GM12878 (cell line): Measurements from ENCODE around the gene FOXRED2. TPM values are rescaled to one million over a fixed set of nuclear protein-coding genes. Genes with fewer than 3 reads are reported as not detected.
A peak's percentile ranks its signal among the peaks of the same experiment; 100 is the strongest.

ENCODE experiments used
- ATAC-seq: fragments of 200-7000 bp; cut with Tn5 transposase; 3 replicates; pipeline ENCODE4 v1.9.1; 2020; ENCODE audit warnings: mild to moderate bottlenecking, moderate library complexity
- BruUV-seq: library from RNA; stranded (reverse); fragments of 400-500 nt; replicated peaks from 2 replicates; lab custom pipeline; 2021; lab: Mats Ljungman, UMichigan
- CTCF ChIA-PET: fragments of 300-600 bp; sonication (Branson Sonifier 250); formaldehyde crosslinking; extraction: SDS; loops from one replicate; lab custom pipeline; 2021; ENCODE audit warnings: inconsistent platforms; lab: Yijun Ruan, JAX
- POLR2A ChIA-PET: fragments of 350-600 bp; formaldehyde crosslinking; extraction: SDS; loops from one replicate; lab custom pipeline; 2021; ENCODE audit warnings: inconsistent platforms; lab: Charles Lee
- RAD21 ChIA-PET: fragments of 300-600 bp; sonication (Branson Sonifier 250); formaldehyde crosslinking; loops from one replicate; lab custom pipeline; 2023; ENCODE audit warnings: antibody characterized with exemption; ENCODE audit not compliant: unreplicated experiment; lab: Charles Lee
- SMC1A ChIA-PET: fragments of 300-600 bp; sonication (Branson Sonifier 250); formaldehyde crosslinking; loops from one replicate; lab custom pipeline; 2023; ENCODE audit not compliant: unreplicated experiment, uncharacterized antibody; lab: Charles Lee
- DNase-seq: peaks from one replicate; pipeline ENCODE4 v3.0.0-alpha.2; 2011; ENCODE audit warnings: low read depth, low spot score
- FAIRE-seq: peaks from 3 replicates; lab custom pipeline; 2011; peaks lifted over from hg19 to GRCh38; lab: Jason Lieb, UNC
- H2AFZ ChIP-seq: 2 replicates; pipeline ENCODE4 v1.6.0; 2011; ENCODE audit warnings: low read depth, low read length, control low read depth; ENCODE audit not compliant: control insufficient read depth
- H3K27ac ChIP-seq: 2 replicates; pipeline ENCODE4 v1.5.1; 2011; ENCODE audit warnings: control low read depth; ENCODE audit not compliant: control insufficient read depth, insufficient read depth
- H3K27me3 ChIP-seq, 2 experiments: replicated peaks in 1 of 2; 2 replicates each; pipeline versions ENCODE4 v1.6.0 to v1.6.1; 2011; ENCODE audit warnings: low read length in 1 of 2; ENCODE audit not compliant: control insufficient read depth in 2 of 2, insufficient read depth in 2 of 2
- H3K36me3 ChIP-seq, 2 experiments: 2 replicates each; pipeline ENCODE4 v1.5.1; 2011; ENCODE audit warnings: low read length in 1 of 2; ENCODE audit not compliant: control insufficient read depth in 2 of 2, insufficient read depth in 2 of 2
- H3K4me1 ChIP-seq: 2 replicates; pipeline ENCODE4 v1.6.1; 2011; ENCODE audit warnings: mild to moderate bottlenecking, low read length, moderate library complexity, mixed read lengths; ENCODE audit not compliant: control insufficient read depth, insufficient read depth
- H3K4me2 ChIP-seq: 2 replicates; pipeline ENCODE4 v1.6.0; 2011; ENCODE audit warnings: control low read depth; ENCODE audit not compliant: control insufficient read depth, insufficient read depth
- H3K4me3 ChIP-seq: fragments of 200-600 bp; sonication (generic); 2 replicates; pipeline ENCODE4 v1.5.1; 2016
- H3K79me2 ChIP-seq: 2 replicates; pipeline ENCODE4 v1.6.0; 2011; ENCODE audit warnings: low read length; ENCODE audit not compliant: control insufficient read depth, insufficient read depth
- H3K9ac ChIP-seq: 2 replicates; pipeline ENCODE4 v1.8.0; 2011; ENCODE audit warnings: low read length, control low read depth, mixed read lengths; ENCODE audit not compliant: control insufficient read depth, insufficient read depth
- H3K9me3 ChIP-seq: replicated peaks from 3 replicates; pipeline ENCODE4 v1.5.1; 2011; ENCODE audit warnings: mild to moderate bottlenecking, low read length; ENCODE audit not compliant: control insufficient read depth, insufficient read depth
- H4K20me1 ChIP-seq: 2 replicates; pipeline ENCODE4 v1.6.0; 2011; ENCODE audit not compliant: control insufficient read depth, insufficient read depth
- IRF4 ChIP-seq: IDR thresholded peaks from 2 replicates; pipeline ENCODE4 v1.6.1; 2011; ENCODE audit warnings: low read depth, low read length
- KAT2A ChIP-seq: conservative IDR thresholded peaks from 2 replicates; pipeline ENCODE4 v1.6.1; 2011; ENCODE audit warnings: low read depth, low read length; ENCODE audit not compliant: control insufficient read depth
- NBN ChIP-seq: fragments of 450-650 bp; IDR thresholded peaks from 2 replicates; pipeline ENCODE4 v1.6.1; 2016
- PAX5 ChIP-seq: IDR thresholded peaks from 2 replicates; pipeline ENCODE4 v1.6.1; 2011; ENCODE audit warnings: low read depth, low read length, borderline replicate concordance
- SPI1 ChIP-seq: IDR thresholded peaks from 2 replicates; pipeline ENCODE4 v1.6.1; 2011; ENCODE audit warnings: low read depth, mild to moderate bottlenecking, low read length, moderate library complexity, borderline replicate concordance; ENCODE audit not compliant: insufficient read depth
- WGBS: methylation state at CpG from one replicate; pipeline ENCODE4 v1.1.6; 2016; ENCODE audit warnings: low lambda C conversion rate; ENCODE audit not compliant: insufficient replicate concordance, insufficient coverage; ENCODE audit errors: missing lambda C conversion rate; 5-methylcytosine and 5-hydroxymethylcytosine counted together
- in situ Hi-C: fragments of 300-500 bp; cut with MboI; formaldehyde crosslinking; loops from 9 replicates; pipeline ENCODE4 v1.14.3; 2018; ENCODE audit warnings: mixed read lengths
- intact Hi-C: fragments of 100-400 bp; cut with micrococcal nuclease; formaldehyde crosslinking; loops from one replicate; pipeline ENCODE4 v1.14.2; 2022; ENCODE audit not compliant: unreplicated experiment
- polyA plus RNA-seq, 11 experiments: library from polyadenylated mRNA; depleted of rRNA in 4 of 11; unstranded in 6 of 11; stranded (reverse) in 5 of 11; fragments of >200 nt; fragmentation: Nextera tagmentation in 4 of 11; fragmentation: Illumina TruSeq in 1 of 11; extraction: Ambion mirVana in 4 of 11; extraction: Trizol in 1 of 11; gene quantifications; 1 replicate in 1 of 11; 2 replicates in 10 of 11; pipeline versions ENCODE4 v1.2.1 to v1.2.3, GENCODE V29; 2011 to 2016; ENCODE audit warnings: inconsistent platforms in 2 of 11, missing spikeins in 2 of 11, low read depth in 1 of 11
- total RNA-seq, 4 experiments: library from RNA; depleted of rRNA in 3 of 4; stranded (reverse); fragments of >200 nt in 3 of 4; fragmentation: Illumina TruSeq in 1 of 4; extraction: Trizol in 1 of 4; gene quantifications; 2 replicates each; pipeline versions ENCODE4 v1.2.1 to v1.2.3, GENCODE V29; 2013 to 2021
- TF ChIP-seq, protein P1 (sequence below): fragments of 450-650 bp; formaldehyde crosslinking; IDR thresholded peaks from 2 replicates; pipeline ENCODE4 v1.5.0; 2022; ENCODE audit warnings: mild to moderate bottlenecking, missing genetic modification characterization

Gene FOXRED2
- total and polyA plus RNA-seq, 10 of the 15 experiments (the other 5 are each of a cell fraction or from before 2014, with no cell fraction given) = 1.8 to 28.8 (median 7.6) TPM

GRCh38 chr22:36549033-36549432 is 42.2 kb upstream of the FOXRED2 start:
- intact Hi-C loops = loop anchor here (5.0 to 10.0 kb wide), 3 partner anchors 208 to 426 kb away; no protein-coding TSS in a partner anchor
- ATAC-seq = peak; percentile 54
- Histone ChIP-seq H3K4me3 (no peak overlapping the region), H3K4me2 (no peak overlapping the region), H3K9ac (no peak overlapping the region), H3K4me1 (peaks cover 7% of the 10 kb centered on the region), H3K36me3 (no peaks in the 10 kb centered on the region), H4K20me1 (no peaks in the 10 kb centered on the region), H3K27me3 (no peaks in the 10 kb centered on the region), H3K9me3 (no peaks in the 10 kb centered on the region; the same call in 2 of the 3 replicates), H3K27ac (no peak overlapping the region), H3K79me2 (no peaks in the 10 kb centered on the region), H2AFZ (no peak overlapping the region)
- 11% methylated on average over 5 of the region's 5 CpGs for WGBS
- in situ Hi-C loops = loop anchor here (5.0 kb wide), 1 partner anchor 308 kb away; no protein-coding TSS in a partner anchor
- DNase-seq = no peak
- FAIRE-seq = no peak
- RAD21 ChIA-PET = no interaction called here
- CTCF ChIA-PET = no interaction called here
- POLR2A ChIA-PET = no interaction called here
- no peak for TF ChIP-seq KAT2A
- TF ChIP-seq SPI1 = peak; percentile 90
- no TSS peak for BruUV-seq
- SMC1A ChIA-PET = no interaction called here

DNA sequence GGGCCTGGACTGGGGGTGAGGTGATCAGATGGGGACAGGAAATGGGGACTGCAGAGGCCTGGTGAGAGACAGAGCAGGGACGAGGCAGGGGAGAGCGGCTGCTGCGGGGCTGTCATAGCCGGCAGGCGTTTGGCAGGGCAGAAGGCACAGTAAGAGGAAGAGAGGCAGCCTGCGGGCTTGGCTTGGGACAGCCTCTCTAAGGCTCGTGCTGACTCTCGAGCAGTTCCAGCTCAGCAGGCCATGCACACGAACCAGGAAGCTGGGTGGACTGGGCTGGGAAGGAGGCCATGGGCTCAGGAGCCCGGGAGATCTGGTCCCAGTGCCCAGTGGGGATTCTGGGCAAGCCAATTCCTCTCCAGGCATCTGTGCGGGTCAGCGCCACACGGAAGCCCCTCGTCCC is 41.8 kb upstream of the FOXRED2 start:
- ATAC-seq (no peak), DNase-seq (no peak), FAIRE-seq (no peak)
- POLR2A ChIA-PET = interaction anchor here (0.7 kb wide), 1 partner anchor 926 kb away, joined by 4 read pairs; no protein-coding TSS in a partner anchor
- Histone ChIP-seq H3K4me3 (no peak overlapping the region), H3K4me2 (no peak overlapping the region), H3K9me3 (no peaks in the 10 kb centered on the region; the same call in 2 of the 3 replicates), H3K36me3 (no peaks in the 10 kb centered on the region), H3K9ac (no peak overlapping the region), H3K27me3 (no peaks in the 10 kb centered on the region), H2AFZ (no peak overlapping the region; the same call in 1 of the 2 replicates), H3K4me1 (peaks cover 7% of the 10 kb centered on the region), H4K20me1 (no peaks in the 10 kb centered on the region), H3K27ac (no peak overlapping the region), H3K79me2 (no peaks in the 10 kb centered on the region)
- in situ Hi-C loops = loop anchor here (5.0 kb wide), 1 partner anchor 309 kb away; no protein-coding TSS in a partner anchor
- TF ChIP-seq NBN (no peak), PAX5 (no peak), IRF4 (no peak)
- TF ChIP-seq, protein P1, sequence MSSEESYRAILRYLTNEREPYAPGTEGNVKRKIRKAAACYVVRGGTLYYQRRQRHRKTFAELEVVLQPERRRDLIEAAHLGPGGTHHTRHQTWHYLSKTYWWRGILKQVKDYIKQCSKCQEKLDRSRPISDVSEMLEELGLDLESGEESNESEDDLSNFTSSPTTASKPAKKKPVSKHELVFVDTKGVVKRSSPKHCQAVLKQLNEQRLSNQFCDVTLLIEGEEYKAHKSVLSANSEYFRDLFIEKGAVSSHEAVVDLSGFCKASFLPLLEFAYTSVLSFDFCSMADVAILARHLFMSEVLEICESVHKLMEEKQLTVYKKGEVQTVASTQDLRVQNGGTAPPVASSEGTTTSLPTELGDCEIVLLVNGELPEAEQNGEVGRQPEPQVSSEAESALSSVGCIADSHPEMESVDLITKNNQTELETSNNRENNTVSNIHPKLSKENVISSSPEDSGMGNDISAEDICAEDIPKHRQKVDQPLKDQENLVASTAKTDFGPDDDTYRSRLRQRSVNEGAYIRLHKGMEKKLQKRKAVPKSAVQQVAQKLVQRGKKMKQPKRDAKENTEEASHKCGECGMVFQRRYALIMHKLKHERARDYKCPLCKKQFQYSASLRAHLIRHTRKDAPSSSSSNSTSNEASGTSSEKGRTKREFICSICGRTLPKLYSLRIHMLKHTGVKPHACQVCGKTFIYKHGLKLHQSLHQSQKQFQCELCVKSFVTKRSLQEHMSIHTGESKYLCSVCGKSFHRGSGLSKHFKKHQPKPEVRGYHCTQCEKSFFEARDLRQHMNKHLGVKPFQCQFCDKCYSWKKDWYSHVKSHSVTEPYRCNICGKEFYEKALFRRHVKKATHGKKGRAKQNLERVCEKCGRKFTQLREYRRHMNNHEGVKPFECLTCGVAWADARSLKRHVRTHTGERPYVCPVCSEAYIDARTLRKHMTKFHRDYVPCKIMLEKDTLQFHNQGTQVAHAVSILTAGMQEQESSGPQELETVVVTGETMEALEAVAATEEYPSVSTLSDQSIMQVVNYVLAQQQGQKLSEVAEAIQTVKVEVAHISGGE (CRISPR knock-in tag) = no peak
- CTCF ChIA-PET = interaction anchor here (2.8 kb wide), 1 partner anchor 304 kb away, joined by 11 read pairs; no protein-coding TSS in a partner anchor
- SMC1A ChIA-PET = no interaction called here
- 45% methylated on average over 11 of the region's 14 CpGs for WGBS
- RAD21 ChIA-PET = no interaction called here
- intact Hi-C loops = loop anchor here (5.0 to 10.0 kb wide), 3 partner anchors 209 to 426 kb away; no protein-coding TSS in a partner anchor
- no TSS peak for BruUV-seq
